ENCODE results near the gene FOXI1. TPM values are rescaled to one million over a fixed set of nuclear protein-coding genes. Genes with fewer than 3 reads are reported as not detected.

Gene FOXI1
- total RNA-seq, 1 experiment from 2014 or later, result 0.44 TPM

DNA sequence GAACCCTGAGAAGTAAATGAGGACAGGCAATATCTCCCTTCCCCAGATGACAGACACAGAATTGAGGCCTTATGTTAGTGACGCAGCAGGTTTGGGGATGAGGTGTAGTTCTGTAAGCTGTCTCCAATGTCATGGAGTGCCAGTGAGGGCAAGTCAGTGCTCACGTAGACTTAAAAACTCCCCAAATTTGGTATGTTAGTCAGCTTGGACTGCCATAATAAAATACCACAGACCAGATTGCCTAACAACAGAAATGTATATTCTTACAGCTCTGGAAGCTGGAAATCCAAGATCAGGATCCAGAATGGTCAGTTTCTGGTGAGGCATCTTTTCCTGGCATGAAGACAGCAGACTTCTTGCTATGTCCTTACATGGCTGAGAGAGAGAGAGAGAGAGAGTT, 14.9 kb downstream of the FOXI1 start:
- Histone ChIP-seq H3K4me1 (ENCODE audit: control insufficient read depth, insufficient read depth, low read length) (no peaks in the 10 kb centered on the region; the same call in none of the 2 replicates), H3K4me3 (ENCODE audit: low read depth in 2 of 2, low read length in 2 of 2) (no peak overlapping the region), H3K9me3 (ENCODE audit: control insufficient read depth, insufficient read depth, low read depth, low read length) (no peaks in the 10 kb centered on the region), H3K36me3 (ENCODE audit: control insufficient read depth, insufficient read depth, low read length) (no peaks in the 10 kb centered on the region), H3K27me3 (ENCODE audit: control insufficient read depth, insufficient read depth, low read length) (no peaks in the 10 kb centered on the region), H3K27ac (ENCODE audit: low read length) (peak overlapping the region; percentile 63; the same call in 1 of the 2 replicates)
- in situ Hi-C loops (cut with HindIII; ENCODE audit: low pct_unique_long_range_greater_than_20kb, low sequenced_read_pairs), result no loop called here
- BruUV-seq (replicated peaks), result no TSS peak
- no peak for DNase-seq (ENCODE audit: low read depth, low spot score)
- TF ChIP-seq, protein P1, sequence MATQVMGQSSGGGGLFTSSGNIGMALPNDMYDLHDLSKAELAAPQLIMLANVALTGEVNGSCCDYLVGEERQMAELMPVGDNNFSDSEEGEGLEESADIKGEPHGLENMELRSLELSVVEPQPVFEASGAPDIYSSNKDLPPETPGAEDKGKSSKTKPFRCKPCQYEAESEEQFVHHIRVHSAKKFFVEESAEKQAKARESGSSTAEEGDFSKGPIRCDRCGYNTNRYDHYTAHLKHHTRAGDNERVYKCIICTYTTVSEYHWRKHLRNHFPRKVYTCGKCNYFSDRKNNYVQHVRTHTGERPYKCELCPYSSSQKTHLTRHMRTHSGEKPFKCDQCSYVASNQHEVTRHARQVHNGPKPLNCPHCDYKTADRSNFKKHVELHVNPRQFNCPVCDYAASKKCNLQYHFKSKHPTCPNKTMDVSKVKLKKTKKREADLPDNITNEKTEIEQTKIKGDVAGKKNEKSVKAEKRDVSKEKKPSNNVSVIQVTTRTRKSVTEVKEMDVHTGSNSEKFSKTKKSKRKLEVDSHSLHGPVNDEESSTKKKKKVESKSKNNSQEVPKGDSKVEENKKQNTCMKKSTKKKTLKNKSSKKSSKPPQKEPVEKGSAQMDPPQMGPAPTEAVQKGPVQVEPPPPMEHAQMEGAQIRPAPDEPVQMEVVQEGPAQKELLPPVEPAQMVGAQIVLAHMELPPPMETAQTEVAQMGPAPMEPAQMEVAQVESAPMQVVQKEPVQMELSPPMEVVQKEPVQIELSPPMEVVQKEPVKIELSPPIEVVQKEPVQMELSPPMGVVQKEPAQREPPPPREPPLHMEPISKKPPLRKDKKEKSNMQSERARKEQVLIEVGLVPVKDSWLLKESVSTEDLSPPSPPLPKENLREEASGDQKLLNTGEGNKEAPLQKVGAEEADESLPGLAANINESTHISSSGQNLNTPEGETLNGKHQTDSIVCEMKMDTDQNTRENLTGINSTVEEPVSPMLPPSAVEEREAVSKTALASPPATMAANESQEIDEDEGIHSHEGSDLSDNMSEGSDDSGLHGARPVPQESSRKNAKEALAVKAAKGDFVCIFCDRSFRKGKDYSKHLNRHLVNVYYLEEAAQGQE (IDR thresholded peaks at IDR 0.05; ENCODE audit: insufficient read depth in 1 of 2, low read depth in 2 of 2, low read length in 1 of 2), result no peak
- TF ChIP-seq TCF7L2 (IDR thresholded peaks at IDR 0.05; ENCODE audit: low read depth, low read length), result no peak
- no peak for TF ChIP-seq POLR2AphosphoS5 (IDR thresholded peaks at IDR 0.05; ENCODE audit: low read depth, low read length)
- no peak for TF ChIP-seq SIN3A (IDR thresholded peaks at IDR 0.05; ENCODE audit: borderline replicate concordance, insufficient read depth, low read depth, low read length)
- TF ChIP-seq, protein P2, sequence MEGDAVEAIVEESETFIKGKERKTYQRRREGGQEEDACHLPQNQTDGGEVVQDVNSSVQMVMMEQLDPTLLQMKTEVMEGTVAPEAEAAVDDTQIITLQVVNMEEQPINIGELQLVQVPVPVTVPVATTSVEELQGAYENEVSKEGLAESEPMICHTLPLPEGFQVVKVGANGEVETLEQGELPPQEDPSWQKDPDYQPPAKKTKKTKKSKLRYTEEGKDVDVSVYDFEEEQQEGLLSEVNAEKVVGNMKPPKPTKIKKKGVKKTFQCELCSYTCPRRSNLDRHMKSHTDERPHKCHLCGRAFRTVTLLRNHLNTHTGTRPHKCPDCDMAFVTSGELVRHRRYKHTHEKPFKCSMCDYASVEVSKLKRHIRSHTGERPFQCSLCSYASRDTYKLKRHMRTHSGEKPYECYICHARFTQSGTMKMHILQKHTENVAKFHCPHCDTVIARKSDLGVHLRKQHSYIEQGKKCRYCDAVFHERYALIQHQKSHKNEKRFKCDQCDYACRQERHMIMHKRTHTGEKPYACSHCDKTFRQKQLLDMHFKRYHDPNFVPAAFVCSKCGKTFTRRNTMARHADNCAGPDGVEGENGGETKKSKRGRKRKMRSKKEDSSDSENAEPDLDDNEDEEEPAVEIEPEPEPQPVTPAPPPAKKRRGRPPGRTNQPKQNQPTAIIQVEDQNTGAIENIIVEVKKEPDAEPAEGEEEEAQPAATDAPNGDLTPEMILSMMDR (IDR thresholded peaks at IDR 0.05), result no peak
- CTCF ChIA-PET, result no interaction called here
- POLR2A ChIA-PET, result no interaction called here
- no peak for ATAC-seq
- intact Hi-C loops (cut with micrococcal nuclease; ENCODE audit: unreplicated experiment), result no loop called here

DNA sequence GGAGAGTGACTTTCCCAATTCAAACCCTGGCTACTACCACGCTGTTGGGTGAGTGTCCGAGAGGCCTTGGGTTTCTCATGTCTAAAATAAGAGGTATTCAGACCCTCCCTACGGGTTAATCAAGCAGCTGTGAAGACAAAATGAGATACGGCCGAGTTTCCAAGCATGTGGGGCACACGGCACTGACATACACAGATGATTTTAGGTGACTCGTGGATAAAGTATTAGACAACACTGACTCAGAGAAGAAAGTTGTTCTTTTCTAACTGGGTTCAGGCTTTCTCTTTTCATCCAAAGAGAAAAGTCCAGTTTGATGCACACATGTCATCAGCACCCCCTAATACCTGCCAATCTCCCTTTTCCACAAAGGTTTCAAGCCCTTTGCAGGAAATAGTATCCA, 15.6 kb downstream of the FOXI1 start:
- no peak for TF ChIP-seq TCF7L2 (IDR thresholded peaks at IDR 0.05; ENCODE audit: low read depth, low read length)
- TF ChIP-seq POLR2AphosphoS5 (IDR thresholded peaks at IDR 0.05; ENCODE audit: low read depth, low read length), result no peak
- TF ChIP-seq, protein P1 (IDR thresholded peaks at IDR 0.05; ENCODE audit: insufficient read depth in 1 of 2, low read depth in 2 of 2, low read length in 1 of 2), result no peak
- TF ChIP-seq, protein P2 (IDR thresholded peaks at IDR 0.05), result no peak
- TF ChIP-seq SIN3A (IDR thresholded peaks at IDR 0.05; ENCODE audit: borderline replicate concordance, insufficient read depth, low read depth, low read length), result no peak
- BruUV-seq (replicated peaks), result no TSS peak
- H3K27me3 ChIP-seq (ENCODE audit: control insufficient read depth, insufficient read depth, low read length), result no peaks in the 10 kb centered on the region
- POLR2A ChIA-PET, result interaction anchor here (0.8 kb wide), 1 partner anchor 152 kb away, joined by 5 read pairs; no protein-coding TSS in a partner anchor
- peaks cover 5% of the 10 kb centered on the region; the same call in 1 of the 2 replicates for H3K9me3 ChIP-seq (ENCODE audit: control insufficient read depth, insufficient read depth, low read depth, low read length)
- DNase-seq (ENCODE audit: low read depth, low spot score), result no peak
- in situ Hi-C loops (cut with HindIII; ENCODE audit: low pct_unique_long_range_greater_than_20kb, low sequenced_read_pairs) (no loop called here), intact Hi-C loops (cut with micrococcal nuclease; ENCODE audit: unreplicated experiment) (no loop called here)
- peak overlapping the region; percentile 63; the same call in 1 of the 2 replicates for H3K27ac ChIP-seq (ENCODE audit: low read length)
- H3K4me1 ChIP-seq (ENCODE audit: control insufficient read depth, insufficient read depth, low read length), result no peaks in the 10 kb centered on the region; the same call in none of the 2 replicates
- no peak for ATAC-seq
- CTCF ChIA-PET, result no interaction called here
- no peaks in the 10 kb centered on the region for H3K36me3 ChIP-seq (ENCODE audit: control insufficient read depth, insufficient read depth, low read length)
- H3K4me3 ChIP-seq (ENCODE audit: low read depth in 2 of 2, low read length in 2 of 2), result no peak overlapping the region

Data from Panc1 (cell line).